Activated CD4-positive, alpha-beta T cell treated with anti-CD3 and anti-CD28 coated beads, Interleukin-2, amount 50 U/mL, for 24 hours (primary cell): Measurements from ENCODE around the gene SDK2.

Source experiments
- DNase-seq, 2 donors: peaks; one replicate each; pipeline ENCODE4 v3.0.0-alpha.2; 2020; ENCODE audit warnings: low read depth in 1 of 2, low spot score in 1 of 2

The SDK2 gene

GRCh38 chr17:73401911-73402310 is 242.3 kb downstream of the SDK2 start:
- DNase-seq: no peak

- DNase-seq: no peak
Measured at GRCh38 chr17:73400915-73401545, 243.2 kb downstream of the SDK2 start.

GRCh38 chr17:73399056-73399455 is 245.2 kb downstream of the SDK2 start:
- DNase-seq: no peak

GRCh38 chr17:73397856-73398540 is 246.2 kb downstream of the SDK2 start:
- no peak for DNase-seq

- no peak for DNase-seq
Measured at GRCh38 chr17:73397278-73397826, 246.9 kb downstream of the SDK2 start.

- no peak for DNase-seq
Measured at GRCh38 chr17:73396431-73397277, 247.6 kb downstream of the SDK2 start.

- no peak for DNase-seq
Measured at GRCh38 chr17:73394512-73395450, 249.5 kb downstream of the SDK2 start.

GRCh38 chr17:73393962-73394361 is 250.3 kb downstream of the SDK2 start:
- no peak for DNase-seq

GRCh38 chr17:73393381-73393780 is 250.9 kb downstream of the SDK2 start:
- no peak for DNase-seq

- no peak for DNase-seq
Measured at GRCh38 chr17:73391331-73392265, 252.6 kb downstream of the SDK2 start.

- DNase-seq: no peak
Measured at GRCh38 chr17:73390851-73391250, 253.4 kb downstream of the SDK2 start.

- DNase-seq: no peak
Measured at GRCh38 chr17:73390221-73390620, 254.0 kb downstream of the SDK2 start.

- DNase-seq: no peak
Measured at GRCh38 chr17:73389411-73389810, 254.8 kb downstream of the SDK2 start.

- no peak for DNase-seq
Measured at GRCh38 chr17:73388578-73388905, 255.7 kb downstream of the SDK2 start.

GRCh38 chr17:73387746-73388577 is 256.3 kb downstream of the SDK2 start:
- no peak for DNase-seq

- DNase-seq: no peak
Measured at GRCh38 chr17:73386561-73386960, 257.7 kb downstream of the SDK2 start.

GRCh38 chr17:73384926-73385325 is 259.3 kb downstream of the SDK2 start:
- DNase-seq: no peak

GRCh38 chr17:73380439-73381106 is 263.7 kb downstream of the SDK2 start:
- no peak for DNase-seq
